ENCODE results near the gene PNRC2.

DNA sequence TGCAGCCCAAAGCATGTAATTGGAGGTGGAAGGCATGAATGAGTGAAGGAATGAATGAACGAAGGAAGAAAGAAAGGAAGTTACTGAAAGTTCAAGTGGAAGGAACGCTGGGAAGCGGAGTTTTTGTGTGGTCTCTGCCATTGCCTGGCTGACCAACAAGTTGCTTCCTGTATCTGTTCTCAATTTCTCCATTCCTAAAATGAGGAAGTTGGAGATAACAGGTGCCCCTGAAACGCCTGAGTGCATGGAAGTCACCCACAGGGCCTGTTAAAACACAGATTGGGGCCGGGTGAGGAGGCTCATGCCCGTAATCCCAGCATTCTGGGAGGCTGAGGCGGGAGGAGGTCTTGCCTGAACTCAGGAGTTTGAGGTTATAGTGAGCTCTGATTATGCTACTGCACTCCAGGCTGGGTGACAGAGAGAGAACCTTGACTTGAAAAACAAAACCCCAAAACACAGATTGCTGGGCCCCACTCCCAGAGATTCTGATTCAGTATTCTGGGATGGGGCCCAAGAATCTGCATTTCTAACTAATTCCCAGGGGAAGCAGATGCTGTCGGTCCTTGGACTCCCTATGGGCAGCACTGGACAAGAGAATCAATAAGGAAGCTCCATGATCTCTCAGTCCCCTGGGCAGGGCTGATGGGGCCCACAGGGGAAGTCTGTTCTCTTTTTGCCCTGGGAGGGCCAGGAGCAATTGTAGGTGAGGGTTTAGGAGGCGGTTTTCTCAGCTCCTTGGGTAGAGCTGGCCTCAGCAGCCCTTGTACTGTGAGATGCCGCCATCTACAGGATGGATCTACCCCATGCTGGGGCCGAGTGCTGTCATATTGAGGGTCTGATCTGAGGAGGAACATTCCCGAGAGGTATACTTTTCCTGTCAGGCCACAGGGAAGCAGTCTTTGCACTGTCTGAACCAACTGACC is 43.2 kb upstream of the PNRC2 start:
- no peak for TF ChIP-seq TAF1 (IDR thresholded peaks at IDR 0.05; ENCODE audit: borderline replicate concordance, insufficient read depth, low read length)
- TF ChIP-seq, protein P1, sequence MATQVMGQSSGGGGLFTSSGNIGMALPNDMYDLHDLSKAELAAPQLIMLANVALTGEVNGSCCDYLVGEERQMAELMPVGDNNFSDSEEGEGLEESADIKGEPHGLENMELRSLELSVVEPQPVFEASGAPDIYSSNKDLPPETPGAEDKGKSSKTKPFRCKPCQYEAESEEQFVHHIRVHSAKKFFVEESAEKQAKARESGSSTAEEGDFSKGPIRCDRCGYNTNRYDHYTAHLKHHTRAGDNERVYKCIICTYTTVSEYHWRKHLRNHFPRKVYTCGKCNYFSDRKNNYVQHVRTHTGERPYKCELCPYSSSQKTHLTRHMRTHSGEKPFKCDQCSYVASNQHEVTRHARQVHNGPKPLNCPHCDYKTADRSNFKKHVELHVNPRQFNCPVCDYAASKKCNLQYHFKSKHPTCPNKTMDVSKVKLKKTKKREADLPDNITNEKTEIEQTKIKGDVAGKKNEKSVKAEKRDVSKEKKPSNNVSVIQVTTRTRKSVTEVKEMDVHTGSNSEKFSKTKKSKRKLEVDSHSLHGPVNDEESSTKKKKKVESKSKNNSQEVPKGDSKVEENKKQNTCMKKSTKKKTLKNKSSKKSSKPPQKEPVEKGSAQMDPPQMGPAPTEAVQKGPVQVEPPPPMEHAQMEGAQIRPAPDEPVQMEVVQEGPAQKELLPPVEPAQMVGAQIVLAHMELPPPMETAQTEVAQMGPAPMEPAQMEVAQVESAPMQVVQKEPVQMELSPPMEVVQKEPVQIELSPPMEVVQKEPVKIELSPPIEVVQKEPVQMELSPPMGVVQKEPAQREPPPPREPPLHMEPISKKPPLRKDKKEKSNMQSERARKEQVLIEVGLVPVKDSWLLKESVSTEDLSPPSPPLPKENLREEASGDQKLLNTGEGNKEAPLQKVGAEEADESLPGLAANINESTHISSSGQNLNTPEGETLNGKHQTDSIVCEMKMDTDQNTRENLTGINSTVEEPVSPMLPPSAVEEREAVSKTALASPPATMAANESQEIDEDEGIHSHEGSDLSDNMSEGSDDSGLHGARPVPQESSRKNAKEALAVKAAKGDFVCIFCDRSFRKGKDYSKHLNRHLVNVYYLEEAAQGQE (IDR thresholded peaks at IDR 0.05; ENCODE audit: insufficient read depth in 1 of 2, low read depth in 2 of 2, low read length in 2 of 2) = no peak

Data from PFSK-1 (cell line).